Spleen (tissue), 7 donors: Measurements from ENCODE around the gene NUDT17.

Source experiments
- CTCF ChIP-seq, 11 experiments: fragments of 200-600 bp in 7 of 11; fragments of 450-650 bp in 4 of 11; sonication (generic) in 4 of 11; IDR thresholded peaks in 8 of 11; conservative IDR thresholded peaks in 3 of 11; 1 replicate in 7 of 11; 2 replicates in 4 of 11; pipeline versions ENCODE4 v1.4.0 to v1.8.0; 2016 to 2021; ENCODE audit warnings: antibody characterized with exemption in 11 of 11, inconsistent platforms in 4 of 11, mild to moderate bottlenecking in 1 of 11
- POLR2A ChIP-seq, 3 donors: fragments of 450-650 bp; IDR thresholded peaks; one replicate each; pipeline ENCODE4 v1.5.1; 2017; ENCODE audit warnings: antibody characterized with exemption in 3 of 3, mild to moderate bottlenecking in 1 of 3
- POLR2AphosphoS5 ChIP-seq, 3 donors: sonication (generic); formaldehyde crosslinking; IDR thresholded peaks; one replicate each; pipeline ENCODE4 v1.5.1; 2017; ENCODE audit warnings: antibody characterized with exemption in 3 of 3
- donor health status: DM: no; HTN: no; CAD: no; lungs with moderate emphysema.
- donor health status: DM: no; HTN: no; CAD: no.
- donor health status: DM: no; HTN: no; CAD: no.

DNA sequence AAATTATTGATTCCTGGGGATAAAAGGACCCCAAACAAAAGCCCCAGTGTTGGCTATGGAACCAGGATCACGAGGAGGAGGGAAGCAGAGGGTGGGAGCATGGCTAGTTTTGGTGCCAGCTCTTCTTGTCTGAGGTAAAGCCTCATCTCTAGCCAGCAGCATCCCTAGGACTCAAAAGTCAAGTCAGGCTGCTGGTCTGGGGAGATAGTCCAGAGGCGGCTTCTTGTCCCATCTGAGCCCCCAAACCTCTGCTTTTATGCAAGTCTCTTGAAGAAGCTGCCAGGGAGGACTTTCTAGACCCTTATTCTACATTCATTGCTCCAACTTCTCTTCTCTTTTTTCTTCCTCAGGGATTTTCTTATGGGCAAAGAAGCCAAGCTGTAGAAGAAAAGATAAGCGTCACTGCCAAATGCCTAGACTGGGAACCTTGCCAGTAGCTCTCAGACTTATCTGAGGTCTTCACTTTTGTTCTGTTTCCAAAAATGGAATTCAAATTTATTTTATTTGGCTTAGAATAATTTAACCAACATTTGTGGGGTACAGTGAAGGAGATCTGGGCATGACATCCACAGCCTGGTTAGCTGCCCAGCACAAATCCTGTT, 47.2 kb downstream of the NUDT17 start:
- no peak for TF ChIP-seq CTCF (IDR thresholded peaks at IDR 0.05 in 8 of 11, conservative IDR thresholded peaks at IDR 0.05 in 3 of 11)
- no peak for TF ChIP-seq POLR2A (IDR thresholded peaks at IDR 0.05)
- no peak for TF ChIP-seq POLR2AphosphoS5 (IDR thresholded peaks at IDR 0.05)
